AG08396 (cell line): ENCODE results near the gene CDKN1B.

Experiments used
- DNase-seq: peaks from one replicate; pipeline ENCODE4 v3.0.0; 2012; ENCODE audit warnings: low spot score, mixed read lengths

The CDKN1B gene

DNA sequence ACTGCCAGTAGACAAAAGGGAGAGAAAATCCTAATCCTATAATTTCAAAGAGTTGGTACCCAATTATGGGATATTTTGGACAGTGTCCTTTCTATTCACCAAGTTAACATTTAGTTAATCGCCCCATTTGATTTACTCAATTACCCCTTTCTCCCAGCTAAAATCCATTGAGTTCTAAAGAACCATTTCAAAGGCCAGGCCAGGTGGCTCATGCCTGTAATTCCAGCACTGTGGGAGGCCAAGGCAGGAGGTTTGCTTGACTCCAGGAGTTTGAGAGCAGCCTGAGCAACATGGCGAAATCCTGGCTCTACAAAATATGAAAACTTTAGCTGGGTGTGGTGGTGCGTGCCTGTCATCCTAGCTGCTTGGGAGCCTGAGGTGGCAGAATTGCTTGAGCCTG, 15.7 kb upstream of the CDKN1B start:
- DNase-seq: no peak

DNA sequence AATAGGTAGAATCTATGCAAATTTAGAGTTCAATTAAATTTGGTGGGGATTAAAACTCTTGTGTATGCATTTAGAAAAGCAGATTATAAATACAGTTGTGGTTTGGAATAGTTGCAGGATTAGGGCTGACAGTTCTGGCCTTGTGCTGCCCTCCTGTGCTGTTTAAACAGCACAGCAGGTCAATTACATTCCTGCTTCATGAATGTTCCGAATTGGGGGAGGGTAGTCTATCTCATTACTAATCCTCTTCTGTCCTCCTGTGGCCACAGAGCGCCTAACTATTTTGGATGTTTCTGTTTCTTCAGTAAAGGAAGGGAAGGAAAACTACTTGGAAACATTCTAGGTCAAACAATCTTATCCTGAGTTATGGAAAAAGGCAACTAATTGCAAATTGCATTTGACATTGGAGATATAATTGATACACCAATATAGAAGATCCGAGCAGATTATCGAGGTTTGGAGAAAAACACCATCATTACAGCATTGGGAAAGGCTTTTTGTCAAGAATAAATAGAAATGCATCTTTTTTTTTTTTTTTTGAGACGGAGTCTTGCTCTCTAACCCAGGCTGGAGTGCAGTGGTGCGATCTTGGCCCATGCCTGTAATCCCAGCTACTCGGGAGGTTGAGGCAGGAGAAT, 12.5 kb upstream of the CDKN1B start:
- peak; percentile 85 for DNase-seq

DNA sequence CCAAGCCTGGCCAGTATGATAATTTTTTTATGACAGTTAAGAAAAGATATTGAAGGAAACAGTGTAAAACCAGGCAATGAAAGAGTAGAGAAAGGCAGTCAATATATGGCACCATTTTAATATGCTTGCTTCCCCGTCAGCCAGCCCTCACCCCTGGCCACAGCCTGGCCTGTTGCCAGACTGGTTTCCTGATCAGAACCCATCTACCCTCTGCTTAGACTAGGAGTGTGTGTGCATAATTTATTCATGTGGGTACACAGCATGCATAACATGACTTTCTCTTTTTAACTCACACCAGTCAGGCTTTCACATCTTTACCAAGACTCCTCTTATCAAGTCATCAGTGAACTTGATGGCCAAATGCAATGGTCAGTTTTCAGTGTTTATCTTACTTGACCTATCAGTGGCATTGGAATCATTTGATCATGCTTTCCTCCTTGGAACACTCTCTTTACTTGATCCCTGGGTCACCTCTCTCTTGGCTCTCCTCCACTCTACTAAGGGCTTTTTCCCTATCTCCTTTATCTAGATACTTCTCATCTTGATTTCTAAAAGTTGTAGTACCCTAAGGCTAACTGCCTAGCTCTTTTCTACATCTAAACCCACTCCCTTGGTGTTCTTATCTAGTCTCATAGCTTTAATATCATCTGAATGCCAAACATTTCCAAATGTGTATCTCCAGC, 11.2 kb upstream of the CDKN1B start:
- no peak for DNase-seq

DNA sequence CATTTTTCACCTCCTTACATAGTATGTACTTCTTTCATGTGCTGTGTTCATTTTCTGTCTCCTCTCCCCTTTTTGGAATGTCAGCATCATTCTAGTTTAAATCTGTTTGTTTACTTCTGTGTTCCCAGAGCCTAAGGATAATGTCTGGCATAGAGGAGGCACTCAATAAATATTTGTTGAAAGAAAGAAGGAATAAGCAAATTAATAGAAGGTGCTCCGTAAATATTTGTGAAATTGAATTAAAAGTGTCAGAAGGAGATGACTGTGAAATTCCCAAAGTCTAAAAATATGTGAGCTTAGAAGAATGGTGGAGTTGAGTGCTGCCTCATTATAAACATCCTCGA, 3.3 kb upstream of the CDKN1B start:
- no peak for DNase-seq

DNA sequence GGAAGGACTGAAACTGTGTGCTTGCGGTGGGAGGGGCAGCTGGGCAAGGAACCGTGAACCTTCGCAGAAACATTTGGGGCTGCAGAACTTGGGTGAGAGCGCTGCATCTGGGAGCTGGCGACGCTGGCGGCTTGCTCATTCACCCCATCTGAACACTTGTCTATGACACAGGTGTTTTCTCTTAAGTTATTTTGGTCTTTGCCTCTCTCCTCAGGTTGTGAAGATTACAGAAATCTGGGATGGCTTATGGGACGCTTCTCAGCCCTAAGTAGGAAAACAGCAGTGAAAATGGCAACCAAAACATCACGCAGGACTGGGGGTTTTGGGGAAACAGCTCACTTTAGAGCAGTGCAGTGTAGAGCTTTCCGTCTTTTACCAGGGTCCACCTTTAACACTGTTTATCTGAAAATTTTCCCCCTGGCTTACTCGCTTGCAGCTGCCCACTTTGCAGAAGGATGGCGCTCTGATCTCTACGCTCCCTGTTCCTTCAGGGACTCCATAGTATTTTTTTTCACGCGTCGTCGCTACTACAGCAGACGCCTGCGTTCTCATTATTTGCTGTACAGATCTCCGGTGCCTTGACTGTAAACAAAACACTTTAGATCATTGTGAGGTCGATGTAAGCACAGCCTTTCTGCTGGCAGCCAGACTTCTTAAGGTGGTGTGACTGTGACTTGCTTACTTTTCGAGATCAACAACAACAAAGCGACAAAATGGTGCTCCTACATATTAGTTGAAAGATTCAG, 2.7 kb upstream of the CDKN1B start:
- no peak for DNase-seq

DNA sequence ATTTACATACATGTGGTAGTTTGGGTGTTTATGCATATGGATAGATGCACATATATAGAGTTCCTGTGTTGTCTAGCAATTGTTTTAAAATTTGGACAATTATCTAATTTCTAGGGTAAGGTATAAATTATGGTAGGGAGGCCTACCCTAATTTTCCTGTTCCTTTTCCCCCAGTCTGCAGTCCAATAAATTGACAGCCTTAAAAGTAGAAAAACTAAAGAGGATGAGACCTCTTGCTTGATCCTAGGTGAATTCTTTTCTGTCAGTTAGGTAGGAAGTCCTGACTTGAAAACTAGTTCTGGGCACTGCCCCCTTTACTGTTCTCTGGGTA, 2.1 kb upstream of the CDKN1B start:
- DNase-seq: no peak

DNA sequence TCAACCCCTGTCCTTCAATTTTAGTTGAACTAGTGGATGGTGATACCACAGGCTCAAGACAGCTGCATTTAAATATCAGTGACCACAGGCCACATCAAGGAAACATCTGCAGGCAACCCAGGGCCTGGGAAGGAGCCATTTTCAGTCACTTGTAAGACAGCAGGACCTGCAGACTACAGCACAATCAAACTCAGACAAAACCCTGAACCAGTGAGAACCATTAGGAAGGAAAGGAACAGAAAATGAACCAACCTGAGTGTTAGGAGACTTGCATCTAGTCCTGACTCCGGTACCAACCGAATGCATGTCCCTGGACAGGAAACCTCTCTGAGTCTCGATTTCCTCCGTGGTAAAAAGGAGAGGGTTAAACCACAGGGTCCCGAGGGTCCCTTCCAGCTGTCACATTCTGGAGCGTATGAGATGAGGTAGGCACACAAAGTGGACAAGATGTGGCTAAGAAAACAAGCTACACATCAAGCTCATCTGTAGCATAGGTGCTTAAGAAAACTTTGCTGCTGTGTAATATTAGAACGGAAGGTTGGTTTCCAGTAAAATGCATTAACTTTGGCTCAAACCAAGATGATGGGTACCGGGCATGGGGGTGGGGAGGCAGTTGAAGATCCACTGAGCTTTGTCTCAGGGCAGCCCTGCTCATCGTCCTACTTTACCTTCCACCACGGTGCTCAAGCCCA, 1.6 kb upstream of the CDKN1B start:
- no peak for DNase-seq

DNA sequence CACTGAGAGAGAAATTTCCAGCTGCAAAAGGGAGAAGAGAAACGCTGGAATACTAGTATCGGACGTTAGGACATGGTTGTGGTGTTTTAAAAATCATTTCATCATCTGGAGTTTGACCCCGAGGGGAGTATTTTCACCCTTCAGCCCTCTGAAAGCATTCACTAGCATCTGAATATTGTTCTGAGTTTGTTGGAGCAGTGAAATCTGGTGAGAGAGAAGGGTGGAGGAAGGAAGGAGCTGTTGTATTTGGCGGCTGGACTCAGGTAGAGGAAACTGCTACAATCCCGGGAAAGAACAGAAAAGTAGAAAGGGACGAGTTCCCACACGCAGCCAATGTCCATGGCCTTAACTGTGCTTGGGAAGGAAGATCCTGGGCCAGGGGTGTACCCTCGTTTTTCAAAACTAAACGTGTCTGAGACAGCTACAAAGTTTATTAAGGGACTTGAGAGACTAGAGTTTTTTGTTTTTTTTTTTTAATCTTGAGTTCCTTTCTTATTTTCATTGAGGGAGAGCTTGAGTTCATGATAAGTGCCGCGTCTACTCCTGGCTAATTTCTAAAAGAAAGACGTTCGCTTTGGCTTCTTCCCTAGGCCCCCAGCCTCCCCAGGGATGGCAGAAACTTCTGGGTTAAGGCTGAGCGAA, 896 bp upstream of the CDKN1B start:
- no peak for DNase-seq

DNA sequence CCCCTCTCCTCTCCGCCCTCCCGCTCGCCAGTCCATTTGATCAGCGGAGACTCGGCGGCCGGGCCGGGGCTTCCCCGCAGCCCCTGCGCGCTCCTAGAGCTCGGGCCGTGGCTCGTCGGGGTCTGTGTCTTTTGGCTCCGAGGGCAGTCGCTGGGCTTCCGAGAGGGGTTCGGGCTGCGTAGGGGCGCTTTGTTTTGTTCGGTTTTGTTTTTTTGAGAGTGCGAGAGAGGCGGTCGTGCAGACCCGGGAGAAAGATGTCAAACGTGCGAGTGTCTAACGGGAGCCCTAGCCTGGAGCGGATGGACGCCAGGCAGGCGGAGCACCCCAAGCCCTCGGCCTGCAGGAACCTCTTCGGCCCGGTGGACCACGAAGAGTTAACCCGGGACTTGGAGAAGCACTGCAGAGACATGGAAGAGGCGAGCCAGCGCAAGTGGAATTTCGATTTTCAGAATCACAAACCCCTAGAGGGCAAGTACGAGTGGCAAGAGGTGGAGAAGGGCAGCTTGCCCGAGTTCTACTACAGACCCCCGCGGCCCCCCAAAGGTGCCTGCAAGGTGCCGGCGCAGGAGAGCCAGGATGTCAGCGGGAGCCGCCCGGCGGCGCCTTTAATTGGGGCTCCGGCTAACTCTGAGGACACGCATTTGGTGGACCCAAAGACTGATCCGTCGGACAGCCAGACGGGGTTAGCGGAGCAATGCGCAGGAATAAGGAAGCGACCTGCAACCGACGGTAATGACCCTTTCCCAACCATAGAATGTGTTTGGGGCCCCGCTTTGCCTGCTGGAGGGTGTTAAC, 615 bp downstream of the CDKN1B start:
- no peak for DNase-seq

DNA sequence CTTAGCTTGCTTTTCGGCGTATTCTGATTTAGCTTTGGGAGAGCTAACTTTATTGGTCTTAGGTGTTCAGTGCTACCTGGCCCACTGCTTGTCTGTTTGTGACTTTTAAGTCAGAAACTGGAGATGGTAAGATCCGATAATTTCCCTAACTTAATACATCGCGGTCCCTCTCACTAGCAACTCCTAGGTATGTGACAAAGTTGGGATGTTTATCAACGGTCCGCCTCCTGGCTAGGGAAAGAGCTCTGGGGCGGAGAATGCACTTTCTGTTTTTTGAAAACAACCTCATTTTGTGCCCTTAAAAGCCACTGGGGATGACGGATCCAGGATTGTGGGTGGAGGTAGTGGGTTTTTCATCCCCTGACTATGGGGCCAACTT, 1.2 kb downstream of the CDKN1B start:
- DNase-seq: no peak

DNA sequence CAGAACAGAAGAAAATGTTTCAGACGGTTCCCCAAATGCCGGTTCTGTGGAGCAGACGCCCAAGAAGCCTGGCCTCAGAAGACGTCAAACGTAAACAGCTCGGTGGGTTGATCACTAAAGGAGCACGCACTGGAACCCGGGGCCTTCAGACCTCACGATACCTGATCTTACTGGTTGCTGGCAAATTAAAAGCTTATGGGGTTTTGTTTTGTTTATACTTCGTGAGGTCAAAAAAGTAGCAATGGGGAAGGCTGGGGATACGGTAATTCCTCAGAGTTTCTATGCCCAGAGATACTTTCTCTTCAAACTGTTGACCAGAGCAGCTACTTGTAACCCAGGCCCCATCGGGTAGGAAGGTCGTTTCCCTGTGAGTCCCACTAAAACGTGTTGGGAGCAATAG, 1.7 kb downstream of the CDKN1B start:
- peak; percentile 60 for DNase-seq

DNA sequence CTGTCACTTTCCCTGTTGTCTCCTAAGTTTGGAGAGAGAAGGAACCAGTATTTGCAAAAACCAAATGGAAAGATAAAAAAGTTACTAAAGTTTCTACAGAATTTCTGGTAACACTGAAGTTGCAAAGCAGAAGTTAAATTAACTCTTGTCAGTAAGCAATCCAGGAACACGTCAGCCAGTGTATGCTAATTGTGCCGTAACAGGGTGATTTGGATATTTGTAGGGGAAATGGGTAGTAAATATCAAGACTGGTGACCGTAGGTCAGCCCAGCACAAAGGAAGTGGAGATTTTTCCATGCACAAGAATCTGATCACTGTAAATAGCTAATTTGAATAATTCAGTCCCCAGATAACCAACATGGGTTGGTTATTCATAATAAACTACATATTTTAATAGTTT, 2.3 kb downstream of the CDKN1B start:
- no peak for DNase-seq

DNA sequence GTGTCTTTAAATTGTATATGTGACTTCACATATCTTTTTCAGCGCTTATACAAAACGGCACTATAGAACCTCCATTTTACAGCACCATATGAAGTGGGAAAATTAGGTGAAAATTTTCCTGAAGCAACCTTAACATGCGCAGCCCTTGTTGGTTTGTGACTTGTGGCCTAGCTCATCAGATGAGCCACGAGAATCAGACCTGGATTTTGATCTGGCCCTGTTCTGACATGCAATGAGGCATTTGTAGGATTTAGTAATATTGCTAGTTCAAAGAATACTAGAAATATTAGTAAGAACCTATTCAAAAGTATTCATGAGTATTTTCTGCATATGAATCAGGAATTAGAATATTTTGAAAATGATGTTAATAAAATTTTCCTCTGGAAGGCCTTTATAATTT, 2.9 kb downstream of the CDKN1B start:
- no peak for DNase-seq

DNA sequence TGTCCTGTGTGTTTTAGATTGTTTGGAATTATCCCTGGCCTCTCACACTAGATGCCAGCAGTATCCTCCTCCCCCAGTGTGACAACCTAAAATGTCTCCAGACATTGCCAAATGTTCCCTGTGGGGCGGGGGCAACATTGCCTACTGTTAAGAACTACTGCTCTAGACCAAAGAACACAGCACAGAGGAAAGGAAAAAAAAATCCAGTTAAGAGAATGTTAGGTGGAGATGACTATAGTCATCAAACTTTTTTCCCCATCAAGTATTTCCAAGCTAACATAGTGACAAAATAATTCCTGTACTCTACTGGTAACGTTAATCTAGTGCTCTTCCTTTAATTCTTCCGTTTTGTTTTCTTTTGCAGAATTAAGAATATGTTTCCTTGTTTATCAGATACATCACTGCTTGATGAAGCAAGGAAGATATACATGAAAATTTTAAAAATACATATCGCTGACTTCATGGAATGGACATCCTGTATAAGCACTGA, 3.5 kb downstream of the CDKN1B start:
- no peak for DNase-seq

DNA sequence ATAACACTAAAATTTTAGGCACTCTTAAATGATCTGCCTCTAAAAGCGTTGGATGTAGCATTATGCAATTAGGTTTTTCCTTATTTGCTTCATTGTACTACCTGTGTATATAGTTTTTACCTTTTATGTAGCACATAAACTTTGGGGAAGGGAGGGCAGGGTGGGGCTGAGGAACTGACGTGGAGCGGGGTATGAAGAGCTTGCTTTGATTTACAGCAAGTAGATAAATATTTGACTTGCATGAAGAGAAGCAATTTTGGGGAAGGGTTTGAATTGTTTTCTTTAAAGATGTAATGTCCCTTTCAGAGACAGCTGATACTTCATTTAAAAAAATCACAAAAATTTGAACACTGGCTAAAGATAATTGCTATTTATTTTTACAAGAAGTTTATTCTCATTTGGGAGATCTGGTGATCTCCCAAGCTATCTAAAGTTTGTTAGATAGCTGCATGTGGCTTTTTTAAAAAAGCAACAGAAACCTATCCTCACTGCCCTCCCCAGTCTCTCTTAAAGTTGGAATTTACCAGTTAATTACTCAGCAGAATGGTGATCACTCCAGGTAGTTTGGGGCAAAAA, 4.1 kb downstream of the CDKN1B start:
- DNase-seq: no peak

DNA sequence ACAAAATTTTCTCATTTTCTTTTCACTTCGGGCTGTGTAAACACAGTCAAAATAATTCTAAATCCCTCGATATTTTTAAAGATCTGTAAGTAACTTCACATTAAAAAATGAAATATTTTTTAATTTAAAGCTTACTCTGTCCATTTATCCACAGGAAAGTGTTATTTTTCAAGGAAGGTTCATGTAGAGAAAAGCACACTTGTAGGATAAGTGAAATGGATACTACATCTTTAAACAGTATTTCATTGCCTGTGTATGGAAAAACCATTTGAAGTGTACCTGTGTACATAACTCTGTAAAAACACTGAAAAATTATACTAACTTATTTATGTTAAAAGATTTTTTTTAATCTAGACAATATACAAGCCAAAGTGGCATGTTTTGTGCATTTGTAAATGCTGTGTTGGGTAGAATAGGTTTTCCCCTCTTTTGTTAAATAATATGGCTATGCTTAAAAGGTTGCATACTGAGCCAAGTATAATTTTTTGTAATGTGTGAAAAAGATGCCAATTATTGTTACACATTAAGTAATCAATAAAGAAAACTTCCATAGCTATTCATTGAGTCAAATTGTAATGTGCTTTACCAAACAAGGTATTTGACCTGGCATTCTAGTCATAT, 4.8 kb downstream of the CDKN1B start:
- DNase-seq: no peak

DNA sequence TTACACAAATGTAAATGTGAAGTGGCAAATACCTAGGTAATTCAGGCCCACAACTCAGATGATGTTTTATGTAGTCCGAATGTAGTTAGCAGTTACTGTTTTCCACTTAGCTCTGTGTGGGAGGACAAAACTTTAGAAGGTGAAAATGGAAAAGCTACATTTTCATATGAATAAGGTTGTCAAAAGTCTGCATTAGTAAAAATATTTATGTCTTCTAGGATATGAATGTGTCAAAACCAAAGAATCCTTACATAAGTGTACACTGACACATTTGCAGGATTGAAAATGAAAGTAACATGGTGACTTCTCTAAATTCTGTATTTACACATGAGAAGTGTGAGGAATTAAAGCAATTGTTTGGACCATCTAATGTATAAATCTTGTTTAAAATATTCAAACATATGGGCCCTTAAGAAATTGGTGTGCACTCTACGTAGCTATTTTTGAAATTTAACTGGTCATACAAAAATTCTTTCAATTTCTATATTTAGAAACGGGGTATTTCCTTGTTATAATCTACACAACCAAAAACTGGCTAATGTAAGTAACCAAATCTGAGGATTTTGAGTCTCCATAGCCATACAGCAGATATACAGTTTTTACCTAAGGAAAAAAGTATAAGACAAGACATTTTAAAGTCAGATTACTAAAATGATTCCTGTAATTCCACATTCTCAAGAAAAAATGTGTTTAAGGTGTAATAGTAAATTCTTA, 5.4 kb downstream of the CDKN1B start:
- DNase-seq: no peak

DNA sequence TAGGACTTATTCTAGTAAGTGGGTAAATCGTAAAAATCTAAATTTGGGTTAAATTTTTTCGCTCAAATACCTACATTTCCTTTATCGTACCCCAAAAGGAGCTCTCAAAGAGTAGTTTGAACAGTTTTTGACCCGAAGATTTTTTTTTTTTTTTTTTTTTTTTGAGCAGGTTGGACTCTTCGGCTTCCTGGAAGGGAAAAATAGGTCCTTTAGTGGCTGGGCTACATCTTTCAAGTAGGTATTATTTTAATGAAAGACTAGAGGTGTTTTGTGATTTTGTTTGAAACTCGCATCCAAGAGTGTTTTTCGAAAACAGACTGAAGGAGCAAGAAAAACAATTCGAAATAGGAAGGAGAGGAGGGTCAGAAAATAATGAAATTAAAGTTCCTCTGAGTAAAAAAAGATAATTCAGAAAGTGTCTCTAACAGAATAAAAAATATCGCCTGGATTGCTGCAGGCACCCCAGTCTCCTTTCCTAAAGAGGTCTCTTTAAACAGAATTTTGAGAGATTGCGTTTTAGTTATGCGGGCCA, 6.0 kb downstream of the CDKN1B start:
- DNase-seq: no peak

DNA sequence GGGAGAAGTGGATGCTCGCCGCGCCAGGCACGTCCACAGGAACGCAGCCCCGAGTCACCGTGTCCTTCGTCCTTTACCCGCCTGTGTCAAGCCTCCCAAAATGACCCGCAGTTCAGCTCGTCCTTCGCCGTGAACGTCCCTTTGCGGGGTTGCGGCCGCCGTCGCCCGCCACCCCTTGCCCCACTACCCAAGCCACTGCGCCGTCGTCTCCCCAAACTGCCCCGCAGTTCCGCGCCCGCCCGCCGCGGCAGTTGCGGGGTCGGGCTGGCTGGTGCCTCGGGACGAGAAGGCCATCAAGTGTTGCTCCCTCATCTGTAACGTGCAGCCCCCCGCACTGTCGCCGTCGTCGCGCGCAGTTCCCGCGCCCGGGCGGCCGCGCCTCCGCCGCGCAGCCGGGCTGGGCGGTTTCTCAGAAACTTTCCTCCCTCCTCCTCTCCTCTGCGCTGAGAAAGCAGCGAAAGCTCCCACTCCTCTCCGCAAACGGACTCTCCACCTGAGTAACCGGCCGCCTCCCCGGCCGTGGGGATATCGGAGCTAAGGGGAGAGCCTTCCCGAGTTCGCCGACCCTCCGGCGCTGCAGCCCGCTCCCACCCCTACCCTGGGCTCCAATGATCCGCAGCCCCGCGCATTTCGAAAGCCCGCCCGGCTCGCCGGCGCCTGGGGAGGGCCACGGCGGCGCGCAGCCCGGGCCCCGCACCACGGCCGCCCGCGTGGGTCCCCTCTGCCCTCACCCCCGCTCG, 6.7 kb downstream of the CDKN1B start:
- peak; percentile 49 for DNase-seq
